ENCODE results near the gene NBPF3.

GRCh38 chr1:21510113-21510493 is 70.2 kb downstream of the NBPF3 start:
- TF ChIP-seq CTCF (IDR thresholded peaks at IDR 0.05; ENCODE audit: extremely low read depth in 1 of 2, insufficient read depth in 1 of 2, low read depth in 1 of 2, low read length in 2 of 2) (no peak), POLR2A (IDR thresholded peaks at IDR 0.05; ENCODE audit: low read depth, low read length) (no peak), EZH2 (IDR thresholded peaks at IDR 0.05; ENCODE audit: borderline replicate concordance, low read depth, low read length, severe bottlenecking) (no peak), MAX (IDR thresholded peaks at IDR 0.05; ENCODE audit: insufficient read depth, insufficient read length) (no peak), POLR2AphosphoS5 (IDR thresholded peaks at IDR 0.05; ENCODE audit: insufficient read depth, low read depth, low read length) (no peak), FOS (IDR thresholded peaks at IDR 0.05; ENCODE audit: borderline replicate concordance, insufficient read depth, low read length) (no peak)
